ENCODE data around the gene EVPL. TPM values are rescaled to one million over a fixed set of nuclear protein-coding genes. Genes with fewer than 3 reads are reported as not detected.
"Not testable (repeated sequence)": the region's sequence is repeated elsewhere in the genome, so short reads cannot be mapped to it uniquely, and the experiment has no call there.

EVPL gene
- total RNA-seq, 1 donor from 2014 or later: 24.8 TPM

- no peak for DNase-seq (ENCODE audit: low read depth)
- TF ChIP-seq CTCF (conservative IDR thresholded peaks at IDR 0.05; ENCODE audit: low read depth, low read length): no peak
- H3K4me3 ChIP-seq (ENCODE audit: low read depth, low read length): peak overlapping the region; percentile 97
Observed at GRCh38 chr17:76071531-76072147, 44.5 kb upstream of the EVPL start.

GRCh38 chr17:76065775-76066174, 38.7 kb upstream of the EVPL start:
- H3K4me3 ChIP-seq (ENCODE audit: low read depth, low read length): no peak overlapping the region
- TF ChIP-seq CTCF (conservative IDR thresholded peaks at IDR 0.05; ENCODE audit: low read depth, low read length): no peak
- DNase-seq (ENCODE audit: low read depth): no peak

GRCh38 chr17:76063875-76064546, 36.9 kb upstream of the EVPL start:
- H3K4me3 ChIP-seq (ENCODE audit: low read depth, low read length): no peak overlapping the region
- DNase-seq (ENCODE audit: low read depth): no peak
- TF ChIP-seq CTCF (conservative IDR thresholded peaks at IDR 0.05; ENCODE audit: low read depth, low read length): no peak

GRCh38 chr17:76058264-76058663, 31.2 kb upstream of the EVPL start:
- not testable (repeated sequence) for DNase-seq (ENCODE audit: low read depth); H3K4me3 ChIP-seq (ENCODE audit: low read depth, low read length)

DNA sequence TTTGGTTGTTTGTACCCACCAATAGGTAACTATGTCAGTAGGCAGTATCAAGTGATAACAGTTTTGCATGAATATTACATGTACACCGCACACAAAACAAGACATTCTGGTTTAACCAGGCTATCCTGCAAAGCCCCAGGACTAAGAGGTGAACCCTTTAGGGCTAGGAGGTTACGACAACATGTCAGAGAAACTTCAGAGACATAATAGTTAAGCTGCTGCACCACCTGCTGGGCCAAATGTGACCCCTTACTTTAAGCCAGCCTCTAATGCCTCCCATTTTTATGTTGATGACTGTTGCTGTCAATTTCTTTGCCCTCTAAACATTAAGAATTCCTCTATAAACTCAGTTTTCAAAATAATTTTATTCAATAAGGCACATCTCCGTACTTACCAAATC, 29.8 kb upstream of the EVPL start:
- no peak overlapping the region for H3K4me3 ChIP-seq (ENCODE audit: low read depth, low read length)
- DNase-seq (ENCODE audit: low read depth): no peak
- TF ChIP-seq CTCF (conservative IDR thresholded peaks at IDR 0.05; ENCODE audit: low read depth, low read length): peak; percentile 16

DNA sequence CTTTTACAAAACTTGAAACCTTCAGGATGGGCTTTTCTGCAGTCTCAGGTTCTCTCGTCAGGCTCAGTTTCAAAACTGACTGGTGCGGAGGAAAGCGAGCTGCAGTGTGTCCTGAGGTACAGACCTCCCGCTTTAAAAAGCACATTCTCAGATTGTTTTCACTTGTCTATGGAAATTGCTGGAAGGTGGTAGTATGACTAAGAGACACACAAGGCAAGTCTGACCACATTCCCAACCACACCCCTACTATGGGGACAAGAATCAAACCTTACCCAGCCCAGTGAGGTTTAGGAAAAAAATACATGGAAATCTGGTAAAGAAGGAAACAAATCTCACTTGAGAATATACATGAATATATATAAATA, 27.0 kb upstream of the EVPL start:
- no peak overlapping the region for H3K4me3 ChIP-seq (ENCODE audit: low read depth, low read length)
- DNase-seq (ENCODE audit: low read depth): peak; percentile 15
- no peak for TF ChIP-seq CTCF (conservative IDR thresholded peaks at IDR 0.05; ENCODE audit: low read depth, low read length)

GRCh38 chr17:76053246-76054111, 26.4 kb upstream of the EVPL start:
- DNase-seq (ENCODE audit: low read depth): peak; percentile 40
- H3K4me3 ChIP-seq (ENCODE audit: low read depth, low read length): no peak overlapping the region
- no peak for TF ChIP-seq CTCF (conservative IDR thresholded peaks at IDR 0.05; ENCODE audit: low read depth, low read length)

Measured in epithelial cell of proximal tubule (primary cell).